ENCODE measurements around the gene ACYP2. TPM values are rescaled to one million over a fixed set of nuclear protein-coding genes. Genes with fewer than 3 reads are reported as not detected.
"Not testable (repeated sequence)": the region's sequence is repeated elsewhere in the genome, so short reads cannot be mapped to it uniquely, and the experiment has no call there.

The ACYP2 gene
- total RNA-seq, 2 experiments from 2014 or later: 6.5 to 7.6 TPM

- CTCF ChIA-PET: no interaction called here
- POLR2A ChIA-PET: no interaction called here
These were observed 140.8 kb downstream of the ACYP2 start, which contains the start of gene TSPYL6 for GRCh38 chr2:54256091-54256694. TSPYL6 (minus strand) TSS chr2:54256229; CDS start chr2:54256151, 78 bp downstream.

- ChIA-PET POLR2A (no interaction called here), CTCF (no interaction called here)
These were observed 142.8 kb downstream of the ACYP2 start for GRCh38 chr2:54258166-54258565.

DNA sequence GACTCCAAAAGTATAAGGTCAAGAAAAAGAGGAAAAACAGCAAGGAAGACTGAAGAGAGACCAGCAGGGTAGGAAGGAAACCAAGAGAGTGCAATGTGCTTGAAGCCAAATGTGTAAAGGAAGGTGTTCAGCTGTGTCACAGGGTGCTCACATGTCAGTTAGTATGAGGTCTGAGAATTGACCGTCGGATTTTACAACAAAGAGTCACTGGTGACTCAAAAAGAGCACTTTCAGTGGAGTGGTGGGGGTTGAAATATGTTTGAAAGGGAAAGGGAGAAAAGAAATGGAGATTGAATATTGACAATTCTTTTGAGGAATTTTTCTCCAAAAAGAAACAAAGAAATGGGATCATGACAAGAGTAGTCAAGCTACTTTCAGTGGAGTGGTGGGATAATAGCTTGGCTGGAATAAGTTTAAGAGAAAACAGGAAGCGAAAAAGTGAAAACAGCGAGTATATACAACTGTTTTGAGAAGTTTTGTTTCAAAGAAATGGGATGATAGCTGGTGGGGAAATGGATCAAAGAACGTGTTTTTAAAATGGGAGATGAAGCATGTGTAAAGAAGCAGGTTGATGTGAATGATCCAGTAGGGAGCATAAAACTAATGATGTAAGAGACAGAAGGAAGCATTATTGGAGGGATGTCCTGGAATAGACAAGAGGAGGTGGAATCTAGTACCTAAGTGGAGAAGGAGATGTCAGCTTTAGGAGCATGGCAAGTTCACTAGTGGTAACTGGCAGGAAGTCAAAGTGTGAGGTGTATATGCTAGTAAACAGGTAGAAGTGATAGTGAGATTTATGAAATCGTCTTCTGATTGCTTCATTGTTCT is 144.2 kb downstream of the ACYP2 start:
- POLR2A ChIA-PET: no interaction called here
- CTCF ChIA-PET: no interaction called here

GRCh38 chr2:54260241-54260595 is 144.8 kb downstream of the ACYP2 start:
- POLR2A ChIA-PET: no interaction called here
- CTCF ChIA-PET: no interaction called here

DNA sequence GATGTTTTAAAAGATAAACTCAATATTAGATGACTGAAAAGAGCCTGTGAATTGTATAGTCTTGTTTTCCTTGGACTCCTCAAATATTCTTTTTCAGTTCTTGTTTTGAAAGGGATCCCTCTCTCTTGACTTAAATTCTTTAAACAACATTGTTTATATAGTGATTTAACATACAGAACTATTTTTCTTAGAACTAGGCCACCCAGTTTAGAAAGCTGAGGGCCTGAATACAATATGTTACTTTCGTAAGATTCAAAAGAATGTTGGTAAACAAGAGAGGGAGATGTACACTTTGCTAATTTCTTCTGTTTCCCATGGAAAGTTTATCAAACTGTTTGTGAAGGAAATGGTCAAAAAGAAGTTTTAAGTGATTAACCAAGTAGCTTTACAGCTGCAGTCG is 146.1 kb downstream of the ACYP2 start:
- CTCF ChIA-PET: no interaction called here

GRCh38 chr2:54262015-54262765 is 146.8 kb downstream of the ACYP2 start:
- ChIA-PET CTCF (no interaction called here), POLR2A (no interaction called here)

More for the DNA sequence above, 146.1 kb downstream of the ACYP2 start:
- POLR2A ChIA-PET: no interaction called here

DNA sequence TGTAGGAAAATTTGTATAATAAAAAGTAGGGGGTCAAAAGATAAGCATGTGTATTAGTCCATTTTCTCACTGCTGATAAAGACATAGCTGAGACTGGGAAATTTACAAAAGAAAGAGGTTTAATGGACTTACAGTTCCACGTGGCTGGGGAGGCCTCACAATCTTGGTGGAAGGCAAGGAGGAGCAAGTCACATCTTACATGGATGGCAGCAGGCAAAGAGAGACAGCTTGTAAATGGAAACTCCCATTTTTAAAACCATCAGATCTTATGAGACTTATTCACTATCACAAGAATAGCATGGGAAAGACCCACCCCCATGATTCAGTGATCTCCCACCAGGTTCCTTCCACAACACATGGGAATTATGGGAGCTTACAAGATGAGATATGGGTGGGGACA is 149.7 kb downstream of the ACYP2 start:
- POLR2A ChIA-PET: not testable (repeated sequence)

DNA sequence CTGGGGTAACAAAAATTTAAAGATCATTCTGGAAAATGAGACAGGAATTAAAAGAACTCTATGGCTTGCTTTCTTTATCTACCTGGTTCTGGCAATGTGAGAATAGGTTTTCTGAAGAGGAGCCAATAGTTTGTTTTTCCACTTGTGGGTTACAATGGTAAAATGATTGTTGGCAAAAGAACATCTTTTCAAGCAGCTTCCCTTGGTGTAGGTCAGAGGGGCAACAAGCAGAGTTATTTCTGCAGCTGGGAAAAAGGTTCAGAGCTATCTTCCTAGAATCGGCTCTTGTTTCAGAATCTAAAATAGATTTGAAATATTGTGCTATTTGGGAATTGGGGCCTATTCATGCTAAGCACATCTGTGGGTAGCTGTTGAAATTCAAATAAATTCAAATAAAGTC is 152.2 kb downstream of the ACYP2 start:
- POLR2A ChIA-PET: no interaction called here
- CTCF ChIA-PET: no interaction called here

More for the DNA sequence above, 149.7 kb downstream of the ACYP2 start:
- CTCF ChIA-PET: not testable (repeated sequence)

DNA sequence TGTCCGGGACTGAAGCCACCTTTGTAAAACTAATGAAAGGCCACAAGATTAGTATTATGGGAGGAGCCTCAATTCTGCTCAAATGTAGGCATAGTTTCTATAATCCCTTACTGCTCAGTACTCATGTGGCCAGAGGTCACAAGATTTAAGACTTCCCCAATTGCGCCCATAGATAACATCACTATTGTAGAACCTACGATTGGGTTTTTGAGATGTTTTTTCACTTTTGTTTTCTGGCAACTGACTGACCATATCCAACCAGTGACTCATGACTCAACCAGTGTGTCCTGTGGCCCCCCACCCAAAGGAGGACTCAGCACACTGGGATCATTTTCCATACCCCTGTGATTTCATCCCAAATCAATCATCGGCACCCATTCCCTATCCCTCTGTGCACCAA is 155.8 kb downstream of the ACYP2 start:
- CTCF ChIA-PET: no interaction called here
- POLR2A ChIA-PET: no interaction called here

DNA sequence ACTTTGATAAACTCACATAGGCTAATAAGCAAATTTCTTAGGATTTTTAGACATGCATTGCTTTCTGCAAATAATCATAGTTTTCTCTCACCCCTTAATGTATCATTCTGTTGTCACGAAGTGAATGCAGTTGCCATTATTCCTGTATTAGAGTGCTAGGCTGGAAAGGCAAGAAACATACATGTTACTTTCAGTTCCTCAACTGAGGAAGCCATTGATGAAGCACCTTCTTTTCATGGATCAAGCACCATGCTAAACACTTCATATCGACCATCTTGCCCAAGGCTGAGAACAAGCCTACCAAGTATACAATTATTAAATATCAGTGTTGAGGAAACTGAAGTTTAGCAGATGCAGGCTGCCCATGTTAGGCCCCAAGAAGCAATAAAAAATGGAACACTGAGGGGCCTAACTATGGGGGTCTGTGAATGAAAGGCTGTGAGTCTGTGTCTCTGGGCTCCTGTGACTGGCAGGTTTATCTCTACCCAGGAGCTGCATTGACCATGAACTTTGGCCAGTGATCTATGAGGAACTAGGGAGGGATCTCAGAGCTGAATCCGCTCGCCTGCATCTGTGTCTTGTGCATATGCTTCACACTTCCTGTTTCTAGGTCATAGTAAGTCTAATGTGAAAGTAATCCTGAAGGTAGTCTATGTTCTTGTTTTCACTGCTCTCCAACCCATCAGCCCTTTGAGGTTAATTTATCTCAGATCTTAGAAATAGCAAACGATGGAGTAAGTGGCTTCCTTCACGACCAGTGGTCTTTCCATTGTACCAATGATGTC is 156.6 kb downstream of the ACYP2 start:
- ChIA-PET CTCF (no interaction called here), POLR2A (no interaction called here)

DNA sequence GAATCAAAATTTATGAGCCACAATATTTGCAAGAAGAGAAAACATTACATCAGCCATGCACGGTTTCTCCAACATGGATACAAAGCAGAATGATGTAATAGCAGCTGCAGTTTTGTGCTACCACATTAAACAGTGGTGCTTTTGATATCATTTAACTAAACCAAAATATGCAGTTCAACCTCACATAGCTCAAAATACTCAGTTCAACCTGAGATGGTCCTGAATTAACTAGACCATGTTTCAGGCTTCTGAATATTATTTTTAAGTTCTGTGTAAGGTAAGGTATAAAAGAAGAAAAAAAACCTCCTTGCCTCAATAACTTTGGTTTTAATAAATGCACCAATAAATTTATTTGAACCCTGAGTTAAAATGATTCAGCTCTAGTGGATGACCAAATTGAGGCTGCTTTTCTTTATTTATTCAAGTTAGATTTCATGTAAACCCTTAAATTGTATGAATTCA is 159.4 kb downstream of the ACYP2 start:
- CTCF ChIA-PET: no interaction called here
- POLR2A ChIA-PET: no interaction called here

DNA sequence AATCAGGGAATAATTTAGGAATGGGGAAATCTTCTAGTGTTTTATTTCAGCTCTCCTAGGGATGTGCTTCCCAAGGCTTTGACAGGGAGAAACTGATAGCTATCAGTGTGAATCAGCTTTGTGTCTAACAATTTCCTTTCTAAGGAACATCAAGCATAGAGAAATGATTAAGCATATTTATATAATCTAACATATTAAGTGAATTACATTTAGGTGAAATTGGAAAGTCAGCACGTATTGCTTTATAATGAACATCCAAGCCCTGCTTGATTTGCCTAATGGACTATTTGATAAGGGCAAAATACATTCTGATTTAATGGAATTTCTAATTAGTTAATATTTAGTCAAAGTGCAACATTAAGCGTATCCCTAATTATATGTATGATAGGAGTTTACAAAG is 160.1 kb downstream of the ACYP2 start:
- POLR2A ChIA-PET: no interaction called here
- CTCF ChIA-PET: no interaction called here

GRCh38 chr2:54279385-54279784 is 164.0 kb downstream of the ACYP2 start:
- ChIA-PET POLR2A (no interaction called here), CTCF (no interaction called here)

GRCh38 chr2:54284826-54285225 is 169.4 kb downstream of the ACYP2 start:
- POLR2A ChIA-PET: no interaction called here
- CTCF ChIA-PET: no interaction called here

GRCh38 chr2:54285451-54285850 is 170.0 kb downstream of the ACYP2 start:
- CTCF ChIA-PET: no interaction called here
- POLR2A ChIA-PET: no interaction called here

DNA sequence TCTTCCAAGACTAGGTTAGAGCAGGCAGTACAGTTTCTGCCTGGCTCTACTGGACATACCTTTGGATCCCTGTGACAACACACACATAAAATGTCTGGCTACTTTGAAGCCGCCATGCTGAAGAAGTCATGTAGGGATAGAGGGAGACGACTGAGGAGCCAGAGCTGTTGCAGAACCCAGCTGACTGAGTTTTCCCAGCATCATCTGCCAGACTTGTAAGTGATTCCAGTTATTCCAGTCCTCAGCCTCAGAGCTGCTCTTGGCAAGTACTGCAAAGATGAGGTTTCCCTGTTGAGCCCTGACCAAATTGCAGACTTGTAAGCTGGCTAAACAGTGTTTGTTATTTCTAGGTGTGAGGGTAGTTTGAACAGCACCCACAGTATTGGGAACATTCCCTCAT is 172.1 kb downstream of the ACYP2 start:
- CTCF ChIA-PET: no interaction called here
- POLR2A ChIA-PET: no interaction called here

DNA sequence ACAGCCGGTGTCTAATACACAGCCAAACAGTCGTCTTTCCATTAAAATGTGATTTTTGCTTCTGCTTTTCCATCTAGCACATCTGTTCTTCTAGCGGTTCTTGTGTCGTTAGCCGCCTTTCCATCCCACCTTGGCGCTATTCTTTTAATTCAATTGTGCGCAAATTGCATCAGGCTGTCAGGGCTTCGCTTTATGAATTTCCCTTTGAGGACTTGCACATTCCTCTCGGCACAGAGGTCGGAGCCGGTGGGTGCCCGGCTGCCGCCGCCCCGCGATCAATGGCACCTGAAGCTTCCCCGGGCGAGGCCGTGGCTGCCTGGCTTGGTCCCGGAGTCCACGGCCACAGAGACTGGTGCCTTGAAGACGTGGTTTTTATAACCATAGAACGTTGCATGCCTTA is 174.5 kb downstream of the ACYP2 start:
- ChIA-PET CTCF (no interaction called here), POLR2A (no interaction called here)

DNA sequence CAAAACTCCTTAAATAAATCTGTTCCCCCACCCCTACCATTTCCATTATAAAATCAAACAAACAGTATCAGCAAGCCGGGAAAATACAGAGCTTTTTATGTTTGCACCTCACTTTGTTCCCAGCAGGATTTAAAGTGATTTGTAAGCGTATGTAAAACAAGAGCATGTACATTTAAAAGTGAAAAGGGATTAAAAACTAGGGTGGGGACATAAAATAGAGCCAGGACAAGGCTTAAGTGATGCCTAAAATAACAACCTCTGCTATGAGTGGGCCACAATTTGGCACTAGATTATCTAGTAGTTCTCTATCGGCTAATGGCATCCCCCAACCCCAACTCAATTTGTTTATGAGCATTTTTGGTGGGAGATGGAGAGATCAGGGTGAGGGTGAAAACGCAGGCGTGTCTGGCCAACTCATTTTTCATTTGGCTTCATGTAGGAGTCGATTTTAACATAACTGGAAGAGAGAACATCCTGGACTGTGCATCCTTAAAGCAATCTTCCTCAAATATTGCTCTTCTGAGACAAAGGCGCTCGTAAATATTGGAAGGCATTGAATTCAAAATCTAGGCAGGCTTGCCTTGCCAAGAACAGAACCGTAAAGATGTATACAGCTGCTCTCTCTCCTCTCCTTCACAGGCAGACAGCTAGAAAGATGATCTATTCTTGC is 175.1 kb downstream of the ACYP2 start:
- POLR2A ChIA-PET: no interaction called here

DNA sequence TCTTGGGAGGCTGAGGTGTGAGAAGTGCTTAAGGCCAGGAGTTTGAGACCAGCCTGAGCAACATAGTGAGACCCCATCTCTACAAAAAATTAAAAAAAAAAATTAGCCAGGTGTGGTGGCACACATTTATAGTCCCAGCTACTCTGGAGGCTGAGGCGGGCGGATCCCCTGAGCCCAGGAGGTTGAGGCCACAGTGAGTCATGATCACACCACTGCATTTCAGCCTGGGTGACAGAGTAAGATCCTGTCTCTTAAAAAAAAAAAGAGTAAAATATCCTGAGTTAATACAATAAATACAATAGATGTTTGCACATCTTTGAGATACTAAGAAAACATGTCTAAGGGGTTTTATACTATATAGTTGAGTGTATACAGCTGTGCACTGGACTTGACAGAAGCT is 179.2 kb downstream of the ACYP2 start:
- CTCF ChIA-PET, POLR2A ChIA-PET: not testable (repeated sequence)

More for the DNA sequence above, 175.1 kb downstream of the ACYP2 start:
- CTCF ChIA-PET: no interaction called here

GRCh38 chr2:54295911-54296310 is 180.5 kb downstream of the ACYP2 start:
- POLR2A ChIA-PET: no interaction called here
- CTCF ChIA-PET: no interaction called here
